GM18858 (cell line): Measurements from ENCODE around the gene DLG5.

Experiments used
- ATAC-seq: cut with Tn5 transposase; IDR thresholded peaks from one replicate; pipeline ENCODE4 v1.9.1; 2021; ENCODE audit not compliant: unreplicated experiment

The DLG5 gene

DNA sequence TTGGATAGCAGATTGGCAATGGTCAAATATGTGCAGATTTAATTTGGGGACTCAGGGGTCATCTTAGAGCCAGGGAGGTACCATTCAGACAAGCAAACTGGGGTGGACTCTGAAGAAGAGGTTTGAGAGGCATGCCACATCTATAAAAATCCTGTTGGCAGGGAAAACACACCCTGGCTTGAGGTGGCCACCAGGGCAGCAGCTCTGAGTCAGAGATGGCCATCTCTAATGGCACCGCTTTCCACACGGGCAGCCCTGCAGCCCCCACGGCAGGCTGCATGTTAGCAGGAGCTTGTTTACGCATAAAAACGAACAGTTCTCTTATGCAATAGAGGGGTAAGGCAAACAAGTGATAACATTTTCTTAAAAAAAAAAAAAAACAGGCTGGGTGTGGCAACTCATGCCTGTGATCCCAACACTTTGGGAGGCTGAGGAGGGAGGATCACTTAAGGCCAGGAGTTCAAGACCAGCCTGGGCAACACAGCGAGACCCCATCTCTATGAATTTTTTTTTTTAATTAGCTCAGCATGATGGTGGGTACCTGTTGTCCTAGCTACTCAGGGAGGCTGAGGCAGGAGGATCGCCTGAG lies 14.9 kb downstream of the DLG5 start:
- ATAC-seq = no peak

DNA sequence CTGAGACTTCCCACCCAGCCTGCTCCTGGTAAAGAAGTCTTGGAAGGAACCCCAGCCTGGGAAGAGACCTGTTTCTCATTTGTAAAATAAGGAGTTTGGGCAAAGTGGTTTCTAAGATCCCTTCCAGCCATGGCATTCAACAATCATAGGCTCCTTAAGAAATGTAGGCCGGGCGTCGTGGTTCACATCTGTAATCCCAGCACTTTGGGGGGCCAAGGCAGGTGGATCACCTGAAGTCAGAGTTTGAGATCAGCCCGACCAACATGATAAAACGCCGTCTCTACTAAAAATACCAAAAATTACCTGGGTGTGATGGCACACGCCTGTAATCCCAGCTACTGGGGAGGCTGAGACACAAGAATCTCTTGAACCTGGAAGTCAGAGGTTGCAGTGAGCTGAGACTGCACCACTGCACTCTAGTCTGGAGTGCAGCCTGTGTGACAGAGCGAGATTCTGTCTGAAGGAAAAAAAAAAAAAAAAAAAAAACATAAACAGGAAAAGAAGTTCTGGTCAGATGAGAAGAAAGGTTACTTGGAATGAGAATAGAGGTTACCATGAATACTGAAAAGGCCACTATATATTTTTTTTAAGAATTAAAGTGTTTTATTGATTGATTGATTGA lies 15.9 kb downstream of the DLG5 start:
- ATAC-seq = no peak

DNA sequence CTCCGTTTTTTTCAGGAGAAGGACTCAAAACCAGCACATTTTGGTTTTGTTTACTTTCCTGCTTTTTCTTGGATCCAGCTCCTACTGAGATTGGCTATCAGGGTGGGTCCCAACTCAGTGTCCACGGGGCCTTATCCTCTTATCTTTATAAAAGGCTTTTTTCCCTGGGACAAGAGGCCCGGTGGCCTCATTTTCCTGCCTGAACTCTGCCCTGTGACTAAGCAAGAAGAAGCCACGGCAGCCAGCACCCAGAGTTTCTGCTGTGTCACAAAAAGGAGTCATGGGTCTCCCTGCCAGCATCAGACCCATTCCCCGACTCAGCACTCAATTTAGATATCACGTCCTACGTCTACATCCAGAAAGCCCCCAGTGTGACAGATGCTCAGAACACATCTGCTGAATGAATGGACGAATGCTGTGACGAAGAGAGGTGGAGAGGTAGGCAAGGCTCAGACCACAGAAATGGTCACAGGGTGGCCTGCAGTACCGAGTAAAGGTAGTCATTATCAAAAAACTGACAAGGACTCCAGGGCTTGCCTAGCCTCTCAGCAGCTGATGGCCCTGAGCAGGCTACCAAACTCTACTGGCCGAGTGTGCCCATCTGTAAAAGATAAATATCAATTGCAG lies 16.7 kb downstream of the DLG5 start:
- no peak for ATAC-seq

DNA sequence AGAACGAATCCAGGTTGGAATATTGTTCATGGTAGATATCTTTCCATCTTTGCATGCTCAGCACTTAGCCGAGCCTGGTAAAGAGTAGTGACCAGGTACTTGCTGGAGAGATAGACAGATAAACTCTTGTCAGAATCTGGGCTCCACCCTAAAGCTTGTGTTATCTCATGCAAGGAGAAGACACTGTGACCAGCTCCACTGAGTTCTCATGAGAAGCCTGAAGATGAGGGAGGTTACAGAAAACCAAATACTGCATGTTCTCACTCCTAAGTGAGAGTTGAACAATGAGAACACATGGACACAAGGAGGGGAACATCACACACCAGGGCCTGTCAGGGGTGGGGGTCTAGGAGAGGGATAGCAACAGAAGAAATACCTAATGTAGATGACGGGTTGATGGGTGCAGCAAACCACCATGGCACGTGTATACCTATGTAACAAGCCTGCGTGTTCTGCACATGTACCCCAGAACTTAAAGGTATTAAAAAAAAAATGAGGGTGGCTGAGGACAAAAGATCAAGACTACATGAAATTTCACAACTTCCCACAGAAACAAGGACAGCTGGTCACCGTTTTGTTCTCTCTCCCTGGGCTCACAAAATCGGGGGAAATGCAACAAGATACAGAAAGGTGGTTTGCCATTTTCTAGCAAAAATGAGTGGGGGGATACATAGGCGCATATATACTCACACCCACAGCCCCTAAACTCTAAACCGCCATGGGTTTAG lies 17.4 kb downstream of the DLG5 start:
- ATAC-seq = no peak

DNA sequence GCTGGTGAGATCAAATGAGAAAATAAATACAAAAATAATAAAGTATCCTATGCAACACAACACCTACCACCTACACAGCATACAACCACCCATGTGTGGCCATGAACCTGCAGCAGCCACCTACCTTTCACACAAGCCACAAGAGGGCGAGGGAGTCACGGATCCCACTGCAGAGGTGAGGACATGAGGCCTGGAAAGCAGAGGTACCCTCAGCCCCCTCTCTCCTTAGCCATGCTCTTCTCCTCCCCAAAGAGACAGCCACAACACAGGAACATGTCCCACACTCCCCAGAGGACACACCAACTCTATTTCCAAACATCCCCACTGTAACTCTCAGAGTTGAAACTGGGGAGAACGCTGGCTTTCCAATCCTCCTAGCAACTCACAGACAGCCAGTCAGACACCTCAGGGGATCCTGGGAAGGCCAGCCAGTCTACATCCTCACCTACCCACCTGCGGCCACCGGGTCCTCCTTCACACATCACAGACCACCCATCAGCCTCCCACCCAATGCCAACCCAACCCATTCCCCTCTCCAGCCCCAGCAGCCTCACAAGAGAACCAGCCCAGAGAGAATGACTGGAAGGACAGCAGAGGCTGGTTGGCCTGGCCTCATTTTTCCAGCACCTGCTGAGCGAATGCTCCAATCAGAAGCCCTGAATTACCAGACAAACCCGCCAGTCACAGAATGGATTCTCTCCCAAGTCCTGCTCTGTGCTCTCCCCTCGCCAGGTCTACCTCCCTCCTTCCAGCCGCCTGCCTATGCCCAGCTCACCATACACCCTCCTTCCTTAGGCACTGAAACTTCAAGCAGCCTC lies 18.4 kb downstream of the DLG5 start:
- ATAC-seq = no peak

DNA sequence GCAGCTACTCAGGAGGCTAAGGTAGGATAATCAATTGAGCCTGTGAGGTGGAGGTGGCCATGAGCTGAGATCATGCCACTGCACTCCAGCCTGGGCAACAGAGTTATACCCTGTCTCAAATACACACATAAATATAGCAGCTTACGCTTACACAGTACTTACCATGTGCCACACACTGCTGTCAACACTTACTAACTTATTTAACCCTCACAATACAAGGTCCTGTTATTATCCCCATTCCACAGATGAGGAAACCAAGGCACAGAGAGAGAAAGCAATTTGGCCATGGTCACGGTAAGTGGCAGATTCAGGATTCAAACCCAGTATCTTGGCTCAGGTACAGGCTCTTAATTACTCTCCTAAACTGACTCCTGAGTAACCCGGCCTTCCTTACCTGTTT lies 19.1 kb downstream of the DLG5 start:
- ATAC-seq = no peak

DNA sequence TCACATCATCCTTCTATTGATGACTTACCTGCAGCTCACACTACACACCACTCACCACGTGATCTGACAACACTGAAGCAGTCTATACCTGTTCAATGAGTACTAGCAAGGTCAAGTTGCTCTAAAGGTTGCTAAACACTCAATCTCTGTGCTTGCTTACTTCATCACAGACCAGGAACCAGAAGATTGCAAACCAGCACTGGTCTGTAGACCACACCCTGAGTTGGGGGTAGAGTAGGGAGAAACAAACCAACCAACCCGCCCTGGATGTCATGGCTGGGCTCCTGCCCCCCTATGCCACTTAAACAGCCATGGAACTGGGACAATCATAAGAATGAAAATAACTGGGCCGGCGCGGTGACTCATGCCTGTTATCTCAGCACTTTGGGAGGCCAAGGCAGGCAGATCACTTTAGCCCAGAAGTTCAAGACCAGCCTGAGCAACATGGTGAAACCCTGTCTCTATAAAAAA lies 19.6 kb downstream of the DLG5 start:
- ATAC-seq = no peak

DNA sequence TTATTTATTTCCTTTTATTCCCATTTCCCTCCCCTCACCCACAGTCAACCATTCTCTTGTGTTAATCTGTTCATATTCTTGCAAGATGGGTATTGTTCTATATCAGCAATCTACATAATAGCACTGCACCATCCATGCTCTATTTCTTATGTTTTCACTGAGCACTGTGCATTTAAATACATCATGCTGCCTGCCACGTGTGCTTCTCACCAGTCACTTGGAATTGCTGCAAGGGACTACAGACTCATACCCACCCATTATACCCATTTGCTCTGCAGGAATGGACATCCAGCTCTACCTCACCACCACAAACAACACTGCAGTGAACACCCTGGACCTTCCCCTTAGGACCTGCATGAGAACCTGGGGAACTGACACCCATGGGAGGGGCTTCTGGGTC lies 20.8 kb downstream of the DLG5 start:
- no peak for ATAC-seq

DNA sequence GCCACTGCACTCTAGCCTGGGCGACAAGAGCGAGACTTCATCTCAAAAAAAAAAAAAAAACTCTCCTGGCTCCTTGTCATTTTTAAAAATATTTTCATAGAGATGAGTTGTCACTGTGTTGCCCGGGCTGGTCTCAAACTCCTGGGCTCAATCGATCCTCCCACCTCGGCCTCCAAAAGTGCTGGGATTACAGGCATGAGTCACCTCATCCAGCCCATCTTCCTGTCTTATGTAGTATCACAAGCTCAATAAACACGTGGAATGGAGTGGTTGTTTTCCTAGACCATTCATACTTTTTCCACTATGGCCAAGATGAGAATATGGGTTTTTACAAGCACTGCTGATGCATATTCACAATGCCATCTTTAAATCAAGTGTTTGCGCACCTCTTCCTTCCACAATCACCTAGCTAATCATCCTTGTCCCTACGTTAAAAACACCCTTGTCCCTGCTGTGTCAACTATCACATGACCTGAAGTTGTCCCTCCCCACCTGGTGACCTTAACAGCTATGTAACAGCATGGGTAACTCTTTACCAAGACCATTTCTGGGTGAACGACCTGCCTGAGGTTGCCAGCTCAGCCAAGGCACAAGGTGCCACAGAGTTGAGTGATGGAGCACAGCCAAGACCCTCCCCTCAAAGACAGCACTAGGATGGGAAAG lies 21.3 kb downstream of the DLG5 start:
- no peak for ATAC-seq

DNA sequence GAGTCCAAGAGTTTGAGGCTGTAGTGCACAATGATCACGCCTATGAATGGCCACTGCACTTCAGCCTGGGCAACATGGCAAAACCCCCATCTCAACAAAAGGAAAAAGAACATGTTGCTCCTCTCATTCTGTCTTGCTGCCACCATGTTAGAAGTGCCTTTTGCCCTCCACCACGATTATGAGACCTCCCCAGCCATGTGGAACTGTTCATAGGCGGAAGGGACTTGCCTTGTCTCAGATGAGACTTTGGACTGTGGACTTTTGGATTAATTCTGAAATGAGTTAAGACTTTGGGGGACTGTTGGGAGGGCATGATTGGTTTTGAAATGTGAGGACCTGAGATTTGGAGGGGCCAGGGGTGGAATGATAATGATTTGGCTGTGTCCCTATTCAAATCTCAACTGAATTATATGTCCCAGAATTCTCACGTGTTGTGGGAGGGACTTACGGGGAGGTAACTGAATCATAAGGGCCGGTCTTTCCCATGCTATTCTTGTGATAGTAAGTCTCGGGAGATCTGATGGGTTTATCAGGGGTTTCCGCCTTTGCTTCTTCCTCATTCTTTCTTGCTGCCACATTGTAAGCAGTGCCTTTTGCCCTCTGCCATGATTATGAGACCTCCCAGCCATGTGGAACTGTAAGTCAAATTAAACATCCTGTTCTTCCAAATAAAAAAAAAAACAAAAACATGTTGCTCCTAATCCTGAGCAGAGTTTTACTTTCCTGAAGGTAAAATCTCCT lies 22.3 kb downstream of the DLG5 start:
- ATAC-seq = no peak

DNA sequence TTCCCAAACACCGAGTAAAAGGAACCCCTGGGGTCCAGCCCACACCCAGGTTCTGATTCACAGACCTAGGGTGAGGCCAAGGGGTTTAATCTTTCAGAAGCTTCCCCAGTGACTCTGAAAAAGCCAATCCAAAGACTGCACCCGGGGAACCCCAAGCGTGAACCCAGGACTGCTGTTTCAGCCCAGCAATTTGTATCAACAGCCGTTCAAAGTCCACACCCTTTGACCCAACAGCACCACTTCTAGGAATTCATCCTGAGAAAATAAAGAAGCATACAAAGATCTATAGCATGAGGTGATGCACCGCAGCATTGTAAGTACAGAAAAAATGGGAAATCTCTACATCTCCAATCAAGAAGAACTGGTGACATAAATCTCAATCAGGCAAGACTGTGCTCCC lies 24.4 kb downstream of the DLG5 start:
- no peak for ATAC-seq

DNA sequence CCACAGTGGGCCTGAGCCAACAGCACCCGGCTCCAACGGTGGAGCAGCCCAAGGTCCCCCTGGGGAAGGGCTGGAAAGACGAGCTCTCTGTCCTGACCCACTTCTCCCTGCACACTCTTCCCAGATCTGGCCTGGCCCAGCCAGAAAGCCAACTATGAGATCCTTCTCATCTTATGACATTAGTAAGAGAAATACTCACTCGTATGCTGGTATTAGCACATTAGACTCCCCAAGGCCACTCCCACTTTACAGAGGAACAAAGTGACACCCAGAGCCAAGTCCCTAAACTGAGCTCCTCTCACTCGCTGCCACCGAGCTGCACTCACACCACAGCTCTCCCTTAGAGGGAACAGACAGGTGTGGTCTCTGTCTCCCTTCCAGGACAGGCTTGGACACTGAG lies 24.8 kb downstream of the DLG5 start:
- no peak for ATAC-seq

DNA sequence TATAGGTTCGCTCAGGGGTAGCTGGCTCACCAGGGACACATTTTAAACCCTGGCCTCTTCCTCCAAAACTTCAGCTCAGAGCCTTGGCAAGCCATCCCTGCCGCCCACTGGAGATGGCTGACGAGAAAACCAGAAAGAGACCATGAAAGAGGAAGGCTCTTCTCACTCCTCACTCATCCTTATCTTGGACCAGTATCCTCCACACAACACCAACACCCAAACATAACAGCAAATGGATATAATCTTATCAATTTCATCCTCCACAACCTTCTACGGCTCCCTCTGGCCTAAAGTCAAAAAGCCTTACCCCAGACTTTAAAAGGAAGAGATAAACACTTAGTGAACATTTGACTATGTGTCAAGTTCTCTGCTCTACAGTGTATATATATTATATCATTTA lies 26.9 kb downstream of the DLG5 start:
- no peak for ATAC-seq

DNA sequence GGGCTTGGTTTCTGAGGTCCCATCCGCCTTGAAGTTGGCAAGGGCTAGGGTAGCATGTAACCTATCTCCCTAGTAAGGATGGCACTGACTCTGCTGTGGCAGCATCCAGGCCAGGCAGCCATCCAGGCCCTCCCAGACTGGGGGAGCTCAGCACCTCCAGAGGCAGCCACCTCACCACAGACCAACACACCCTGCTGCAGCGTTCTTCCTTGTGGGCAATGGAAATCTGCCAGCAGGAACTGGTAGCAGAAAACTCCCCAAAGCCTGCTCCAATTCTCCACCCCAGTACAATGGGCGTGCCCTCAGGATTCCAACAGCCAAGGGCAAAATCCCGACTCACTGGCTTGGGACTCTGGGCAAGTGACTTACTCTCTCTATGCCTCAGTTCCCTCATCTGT lies 27.5 kb downstream of the DLG5 start:
- no peak for ATAC-seq

DNA sequence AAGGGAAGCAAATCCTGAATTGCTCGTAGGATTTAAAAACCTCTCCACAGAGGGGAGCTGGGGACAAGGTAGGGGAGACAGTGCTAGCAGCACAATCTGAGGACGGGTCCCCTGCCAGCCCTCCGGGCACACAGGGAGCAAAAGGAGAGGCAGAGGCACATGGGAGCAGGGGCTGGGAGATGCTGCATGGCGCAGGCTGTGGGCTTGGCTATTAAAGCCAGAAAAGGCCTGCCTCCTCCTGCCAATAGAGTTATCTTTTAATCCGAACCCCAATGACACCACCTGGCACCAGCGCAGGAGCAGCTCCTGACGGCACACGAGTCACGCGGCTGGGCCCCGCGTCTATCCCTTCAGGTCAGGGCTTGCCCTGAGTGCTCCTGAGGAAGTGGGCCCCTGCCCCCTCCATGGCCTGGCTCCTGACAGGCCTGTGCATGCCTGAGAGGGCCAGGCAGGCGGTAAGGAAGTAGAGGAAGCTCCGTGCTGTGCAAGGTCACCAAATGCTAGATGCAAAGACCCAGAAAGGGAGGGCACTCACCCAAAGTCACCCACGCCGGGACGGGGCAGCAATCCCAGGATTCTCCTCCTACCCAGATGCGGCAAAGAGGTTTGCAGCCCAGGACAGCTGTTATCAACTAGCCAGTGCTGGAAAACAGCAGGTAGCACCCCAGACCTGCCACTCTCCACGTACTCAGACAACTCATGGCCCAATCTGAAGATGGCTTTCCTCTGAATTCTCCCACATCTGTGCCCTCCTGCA lies 28.1 kb downstream of the DLG5 start:
- ATAC-seq = no peak

DNA sequence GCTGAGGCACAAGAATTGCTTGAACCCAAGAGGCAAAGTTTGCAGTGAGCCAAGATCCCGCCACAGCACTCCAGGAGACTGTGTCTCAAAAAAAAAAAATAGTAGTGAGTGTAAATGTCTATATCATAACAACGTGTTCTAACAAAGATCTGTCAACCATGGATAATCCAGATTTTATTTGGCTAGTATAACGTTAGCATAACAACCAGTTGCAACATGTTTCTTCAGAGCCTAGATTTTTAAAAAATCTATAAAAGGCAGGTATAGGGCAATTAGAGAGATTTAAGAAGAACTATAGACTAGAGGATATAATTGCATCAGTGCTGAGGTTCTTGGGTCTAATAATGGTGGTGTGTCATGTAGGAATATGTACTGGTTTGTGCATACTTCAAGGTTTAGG lies 30.5 kb downstream of the DLG5 start:
- ATAC-seq = no peak

DNA sequence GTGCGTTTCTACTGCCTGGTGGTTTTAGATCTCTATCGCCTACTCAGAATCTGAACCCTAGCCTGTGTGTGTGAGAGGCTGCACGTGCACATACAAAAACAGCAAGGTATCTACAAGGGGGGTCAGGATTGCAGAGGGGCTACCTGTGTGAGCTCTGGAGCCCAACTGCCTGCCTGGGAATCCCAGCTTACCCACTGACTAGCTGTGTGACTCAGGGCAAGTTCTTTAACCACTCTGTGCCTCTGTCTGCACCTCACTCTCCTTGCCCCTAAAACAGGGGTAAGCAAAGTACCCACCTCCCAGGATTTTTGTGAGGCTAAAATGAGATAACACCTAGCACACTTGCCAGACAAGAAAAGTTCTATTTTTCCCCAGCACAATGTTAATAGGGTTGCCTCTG lies 32.5 kb downstream of the DLG5 start:
- no peak for ATAC-seq

DNA sequence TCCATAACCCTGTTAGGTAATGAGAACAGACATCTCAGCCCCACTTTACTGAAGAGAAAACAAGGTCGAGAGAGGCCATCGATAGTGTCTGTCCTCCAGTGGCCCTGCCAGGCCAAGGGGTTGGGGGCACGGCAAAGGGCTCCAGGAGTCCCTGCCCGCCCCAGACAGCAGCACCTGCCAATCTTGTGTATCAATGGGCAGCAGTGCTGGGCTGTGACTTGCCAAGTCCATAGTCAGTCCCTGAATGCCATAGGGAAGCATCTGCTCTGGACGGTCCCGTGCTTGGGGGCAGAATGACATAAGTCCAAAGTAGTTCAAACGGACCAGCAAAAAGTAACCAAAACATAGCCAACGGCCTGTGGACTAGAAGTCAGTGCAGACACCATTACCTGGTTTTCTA lies 33.2 kb downstream of the DLG5 start:
- no peak for ATAC-seq

DNA sequence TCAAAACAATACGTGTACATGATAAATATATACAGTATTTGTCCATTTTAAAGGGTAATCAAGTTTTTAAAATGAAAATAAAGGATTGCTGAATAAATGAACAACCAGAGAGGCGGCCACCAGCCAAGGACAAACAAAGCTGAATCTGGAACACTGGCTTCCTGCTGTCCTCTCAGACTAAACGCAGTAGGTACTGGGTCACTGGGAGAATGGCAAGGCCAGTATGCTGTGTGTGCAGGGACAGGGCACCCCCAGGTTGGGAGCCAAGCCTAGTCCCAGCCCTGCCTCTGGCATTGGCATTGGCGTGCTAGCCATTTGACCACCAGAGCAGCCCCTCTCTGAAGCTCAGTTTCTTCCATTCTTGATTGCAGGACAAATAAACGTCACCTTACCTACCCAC lies 33.8 kb downstream of the DLG5 start:
- no peak for ATAC-seq
